Central memory CD8-positive, alpha-beta T cell (primary cell): ENCODE results near the gene ARHGAP15.
A peak's percentile ranks its signal among the peaks of the same experiment; 100 is the strongest.

Experiments
- ATAC-seq: fragments of 150-1000 bp; cut with Tn5 transposase; replicated peaks from 2 replicates; pipeline ENCODE4 v1.10.0; 2022; ENCODE audit warnings: mild to moderate bottlenecking, moderate FRiP score, moderate number of reproducible peaks; ENCODE audit not compliant: poor library complexity, severe bottlenecking; ENCODE audit errors: extremely low read depth
- DNase-seq, 2 donors: peaks; one replicate each; pipeline ENCODE4 v3.0.0; 2021; ENCODE audit warnings: low spot score in 2 of 2
- H3K27ac Mint-ChIP-seq: one replicate; pipeline ENCODE4 v1.8.0; 2022; ENCODE audit warnings: low read depth, mild to moderate bottlenecking, moderate library complexity, mixed read lengths
- H3K27me3 Mint-ChIP-seq: one replicate; pipeline ENCODE4 v1.8.0; 2022; ENCODE audit warnings: mixed read lengths
- H3K36me3 Mint-ChIP-seq: one replicate; pipeline ENCODE4 v1.8.0; 2022; ENCODE audit warnings: mild to moderate bottlenecking, moderate library complexity, mixed read lengths; ENCODE audit not compliant: insufficient read depth
- H3K4me1 Mint-ChIP-seq: one replicate; pipeline ENCODE4 v1.8.0; 2022; ENCODE audit warnings: mixed read lengths
- H3K4me3 Mint-ChIP-seq: one replicate; pipeline ENCODE4 v1.8.0; 2022; ENCODE audit warnings: mild to moderate bottlenecking, moderate library complexity, mixed read lengths
- H3K9me3 Mint-ChIP-seq: one replicate; pipeline ENCODE4 v1.8.0; 2022; ENCODE audit warnings: mixed read lengths

ARHGAP15 gene

GRCh38 chr2:143706354-143706753 is 577.1 kb downstream of the ARHGAP15 start:
- H3K27me3 Mint-ChIP-seq: no peaks in the 10 kb centered on the region
- peaks cover 4% of the 10 kb centered on the region for H3K9me3 Mint-ChIP-seq
- no peak overlapping the region for H3K27ac Mint-ChIP-seq
- H3K4me3 Mint-ChIP-seq: no peak overlapping the region
- H3K36me3 Mint-ChIP-seq: peaks cover 37% of the 10 kb centered on the region
- peaks cover 29% of the 10 kb centered on the region for H3K4me1 Mint-ChIP-seq
- DNase-seq: no peak
- ATAC-seq: no peak

- peaks cover 11% of the 10 kb centered on the region for H3K9me3 Mint-ChIP-seq
- ATAC-seq (no peak), DNase-seq (no peak)
- H3K36me3 Mint-ChIP-seq: peaks cover 29% of the 10 kb centered on the region
- peaks cover 35% of the 10 kb centered on the region for H3K4me1 Mint-ChIP-seq
- H3K4me3 Mint-ChIP-seq: no peak overlapping the region
- H3K27me3 Mint-ChIP-seq: no peaks in the 10 kb centered on the region
- H3K27ac Mint-ChIP-seq: no peak overlapping the region
Measured at GRCh38 chr2:143708682-143709081, 579.5 kb downstream of the ARHGAP15 start.

- Mint-ChIP-seq H3K4me1 (peaks cover 36% of the 10 kb centered on the region), H3K9me3 (peaks cover 11% of the 10 kb centered on the region), H3K27me3 (no peaks in the 10 kb centered on the region), H3K36me3 (peaks cover 17% of the 10 kb centered on the region), H3K27ac (no peak overlapping the region), H3K4me3 (no peak overlapping the region)
- DNase-seq (no peak), ATAC-seq (no peak)
Measured at GRCh38 chr2:143710196-143710595, 581.0 kb downstream of the ARHGAP15 start.

GRCh38 chr2:143710879-143711278 is 581.7 kb downstream of the ARHGAP15 start:
- ATAC-seq (no peak), DNase-seq (no peak)
- Mint-ChIP-seq H3K9me3 (peaks cover 11% of the 10 kb centered on the region), H3K27me3 (no peaks in the 10 kb centered on the region), H3K4me1 (peaks cover 39% of the 10 kb centered on the region), H3K36me3 (peaks cover 15% of the 10 kb centered on the region), H3K27ac (no peak overlapping the region), H3K4me3 (no peak overlapping the region)

GRCh38 chr2:143716522-143716921 is 587.3 kb downstream of the ARHGAP15 start:
- H3K36me3 Mint-ChIP-seq: peaks cover 2% of the 10 kb centered on the region
- ATAC-seq (no peak), DNase-seq (no peak)
- H3K4me3 Mint-ChIP-seq: no peak overlapping the region
- H3K4me1 Mint-ChIP-seq: peaks cover 56% of the 10 kb centered on the region
- no peaks in the 10 kb centered on the region for H3K27me3 Mint-ChIP-seq
- H3K27ac Mint-ChIP-seq: peak overlapping the region; percentile 31
- H3K9me3 Mint-ChIP-seq: peaks cover 6% of the 10 kb centered on the region

GRCh38 chr2:143717053-143717452 is 587.8 kb downstream of the ARHGAP15 start:
- Mint-ChIP-seq H3K4me3 (no peak overlapping the region), H3K4me1 (peaks cover 51% of the 10 kb centered on the region), H3K27ac (no peak overlapping the region), H3K9me3 (peaks cover 2% of the 10 kb centered on the region), H3K27me3 (no peaks in the 10 kb centered on the region), H3K36me3 (peaks cover 4% of the 10 kb centered on the region)
- ATAC-seq (no peak), DNase-seq (no peak)

- Mint-ChIP-seq H3K4me1 (peaks cover 51% of the 10 kb centered on the region), H3K27me3 (no peaks in the 10 kb centered on the region), H3K36me3 (peaks cover 4% of the 10 kb centered on the region), H3K4me3 (no peak overlapping the region), H3K27ac (no peak overlapping the region), H3K9me3 (no peaks in the 10 kb centered on the region)
- ATAC-seq (no peak), DNase-seq (no peak)
Measured at GRCh38 chr2:143717536-143718168, 588.4 kb downstream of the ARHGAP15 start.

GRCh38 chr2:143718745-143719144 is 589.5 kb downstream of the ARHGAP15 start:
- no peak for DNase-seq
- Mint-ChIP-seq H3K9me3 (no peaks in the 10 kb centered on the region), H3K36me3 (peaks cover 5% of the 10 kb centered on the region), H3K4me1 (peaks cover 47% of the 10 kb centered on the region), H3K4me3 (no peak overlapping the region), H3K27me3 (no peaks in the 10 kb centered on the region), H3K27ac (peak overlapping the region; percentile 14)
- no peak for ATAC-seq

GRCh38 chr2:143719406-143719805 is 590.2 kb downstream of the ARHGAP15 start:
- DNase-seq (no peak), ATAC-seq (no peak)
- H3K9me3 Mint-ChIP-seq: no peaks in the 10 kb centered on the region
- no peaks in the 10 kb centered on the region for H3K27me3 Mint-ChIP-seq
- no peak overlapping the region for H3K27ac Mint-ChIP-seq
- H3K4me1 Mint-ChIP-seq: peaks cover 52% of the 10 kb centered on the region
- H3K4me3 Mint-ChIP-seq: no peak overlapping the region
- H3K36me3 Mint-ChIP-seq: peaks cover 7% of the 10 kb centered on the region

GRCh38 chr2:143720095-143720664 is 591.0 kb downstream of the ARHGAP15 start:
- no peaks in the 10 kb centered on the region for H3K9me3 Mint-ChIP-seq
- H3K4me1 Mint-ChIP-seq: peaks cover 54% of the 10 kb centered on the region
- DNase-seq (no peak), ATAC-seq (no peak)
- no peak overlapping the region for H3K27ac Mint-ChIP-seq
- no peak overlapping the region for H3K4me3 Mint-ChIP-seq
- peaks cover 7% of the 10 kb centered on the region for H3K36me3 Mint-ChIP-seq
- H3K27me3 Mint-ChIP-seq: no peaks in the 10 kb centered on the region

- Mint-ChIP-seq H3K4me3 (no peak overlapping the region), H3K9me3 (no peaks in the 10 kb centered on the region), H3K27ac (no peak overlapping the region), H3K4me1 (peaks cover 74% of the 10 kb centered on the region), H3K36me3 (peaks cover 9% of the 10 kb centered on the region), H3K27me3 (no peaks in the 10 kb centered on the region)
- no peak for DNase-seq
- no peak for ATAC-seq
Measured at GRCh38 chr2:143725400-143725799, 596.2 kb downstream of the ARHGAP15 start.

GRCh38 chr2:143726151-143726845 is 597.1 kb downstream of the ARHGAP15 start:
- Mint-ChIP-seq H3K9me3 (no peaks in the 10 kb centered on the region), H3K36me3 (peaks cover 9% of the 10 kb centered on the region), H3K4me3 (no peak overlapping the region), H3K27ac (no peak overlapping the region), H3K4me1 (peaks cover 78% of the 10 kb centered on the region), H3K27me3 (no peaks in the 10 kb centered on the region)
- no peak for ATAC-seq
- DNase-seq: no peak

GRCh38 chr2:143728498-143728897 is 599.3 kb downstream of the ARHGAP15 start:
- Mint-ChIP-seq H3K27ac (peak overlapping the region; percentile 89), H3K36me3 (peaks cover 12% of the 10 kb centered on the region), H3K27me3 (no peaks in the 10 kb centered on the region), H3K9me3 (no peaks in the 10 kb centered on the region), H3K4me1 (peaks cover 75% of the 10 kb centered on the region), H3K4me3 (peak overlapping the region; percentile 38)
- ATAC-seq (peak; percentile 66), DNase-seq (no peak)
